NCI-H748 (cell line): ENCODE measurements around the gene AIF1.

Experiments used
- DNase-seq: peaks from one replicate; lab custom pipeline; 2025; ENCODE audit not compliant: unreplicated experiment; lab: John Stamatoyannopoulos, UW

Gene AIF1

GRCh38 chr6:31663126-31663960 lies 48.3 kb downstream of the AIF1 start:
- DNase-seq, result no peak

GRCh38 chr6:31663961-31664789 lies 49.1 kb downstream of the AIF1 start:
- no peak for DNase-seq

- DNase-seq, result peak; percentile 98
These were observed 49.9 kb downstream of the AIF1 start, which contains the start of gene GPANK1 for GRCh38 chr6:31664790-31665500. Gene GPANK1, minus strand, starts transcription at chr6:31664997. Its CDS starts 519 bp downstream, at chr6:31664478.

- peak; percentile 99 for DNase-seq
These were observed 50.7 kb downstream of the AIF1 start, which contains the start of gene CSNK2B for GRCh38 chr6:31665501-31666336. Gene CSNK2B, plus strand, starts transcription at chr6:31666080. Its CDS starts 752 bp downstream, at chr6:31666832.

- DNase-seq, result no peak
These were observed 51.4 kb downstream of the AIF1 start for GRCh38 chr6:31666337-31666965.
